ENCODE results near the gene EDNRB.

The EDNRB gene

GRCh38 chr13:77896977-77897376, 21.7 kb downstream of the EDNRB start:
- DNase-seq (ENCODE audit: low spot score): no peak
- TF ChIP-seq, protein P1, sequence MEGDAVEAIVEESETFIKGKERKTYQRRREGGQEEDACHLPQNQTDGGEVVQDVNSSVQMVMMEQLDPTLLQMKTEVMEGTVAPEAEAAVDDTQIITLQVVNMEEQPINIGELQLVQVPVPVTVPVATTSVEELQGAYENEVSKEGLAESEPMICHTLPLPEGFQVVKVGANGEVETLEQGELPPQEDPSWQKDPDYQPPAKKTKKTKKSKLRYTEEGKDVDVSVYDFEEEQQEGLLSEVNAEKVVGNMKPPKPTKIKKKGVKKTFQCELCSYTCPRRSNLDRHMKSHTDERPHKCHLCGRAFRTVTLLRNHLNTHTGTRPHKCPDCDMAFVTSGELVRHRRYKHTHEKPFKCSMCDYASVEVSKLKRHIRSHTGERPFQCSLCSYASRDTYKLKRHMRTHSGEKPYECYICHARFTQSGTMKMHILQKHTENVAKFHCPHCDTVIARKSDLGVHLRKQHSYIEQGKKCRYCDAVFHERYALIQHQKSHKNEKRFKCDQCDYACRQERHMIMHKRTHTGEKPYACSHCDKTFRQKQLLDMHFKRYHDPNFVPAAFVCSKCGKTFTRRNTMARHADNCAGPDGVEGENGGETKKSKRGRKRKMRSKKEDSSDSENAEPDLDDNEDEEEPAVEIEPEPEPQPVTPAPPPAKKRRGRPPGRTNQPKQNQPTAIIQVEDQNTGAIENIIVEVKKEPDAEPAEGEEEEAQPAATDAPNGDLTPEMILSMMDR (IDR thresholded peaks at IDR 0.05; ENCODE audit: extremely low read depth, missing control alignments): no peak

DNA sequence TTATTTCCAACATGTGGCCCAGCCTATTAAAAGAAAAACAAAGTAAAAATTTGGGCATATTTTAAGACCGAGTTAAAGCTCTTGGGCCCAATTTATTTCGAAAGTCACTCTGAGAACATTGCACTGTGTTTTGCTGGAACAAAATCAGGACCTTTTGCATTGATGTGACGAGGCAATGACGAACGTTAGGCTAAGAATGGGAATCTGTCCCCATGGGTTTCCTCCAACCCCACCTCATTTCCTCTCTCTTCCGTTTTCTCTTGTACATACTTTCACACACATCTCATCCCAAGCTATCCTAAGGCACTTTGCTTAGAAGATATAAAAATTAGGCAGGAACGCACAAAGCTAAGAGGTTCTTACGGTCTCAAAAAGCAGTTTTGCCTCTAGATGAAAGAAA, 22.1 kb downstream of the EDNRB start:
- no peak for DNase-seq (ENCODE audit: low spot score)
- TF ChIP-seq, protein P1 (IDR thresholded peaks at IDR 0.05; ENCODE audit: extremely low read depth, missing control alignments): no peak

DNA sequence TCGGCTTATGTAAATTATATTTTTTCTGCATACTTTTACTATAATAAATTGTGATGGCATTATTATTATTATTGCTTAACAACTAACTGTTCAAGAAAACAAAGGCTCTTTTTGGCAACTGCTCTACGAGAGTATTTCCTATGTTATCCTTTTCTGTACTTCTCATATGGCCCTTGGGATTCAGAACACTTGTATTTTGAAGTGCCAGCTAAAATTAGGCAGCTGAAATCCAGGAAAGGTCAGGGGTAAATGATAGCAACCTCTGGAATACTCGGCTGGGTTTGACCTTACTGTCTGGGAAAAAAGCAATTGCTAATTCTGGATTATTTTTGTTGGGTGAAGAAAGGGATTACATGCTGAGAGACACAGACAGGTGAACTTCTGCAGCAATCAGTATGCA, 23.9 kb downstream of the EDNRB start:
- no peak for DNase-seq (ENCODE audit: low spot score)
- TF ChIP-seq, protein P1 (IDR thresholded peaks at IDR 0.05; ENCODE audit: extremely low read depth, missing control alignments): no peak

GRCh38 chr13:77893066-77893465, 25.6 kb downstream of the EDNRB start:
- no peak for DNase-seq (ENCODE audit: low spot score)

GRCh38 chr13:77892491-77892890, 26.1 kb downstream of the EDNRB start:
- no peak for DNase-seq (ENCODE audit: low spot score)
- TF ChIP-seq, protein P1 (IDR thresholded peaks at IDR 0.05; ENCODE audit: extremely low read depth, missing control alignments): no peak

More at GRCh38 chr13:77893066-77893465, 25.6 kb downstream of the EDNRB start:
- TF ChIP-seq, protein P1 (IDR thresholded peaks at IDR 0.05; ENCODE audit: extremely low read depth, missing control alignments): no peak

DNA sequence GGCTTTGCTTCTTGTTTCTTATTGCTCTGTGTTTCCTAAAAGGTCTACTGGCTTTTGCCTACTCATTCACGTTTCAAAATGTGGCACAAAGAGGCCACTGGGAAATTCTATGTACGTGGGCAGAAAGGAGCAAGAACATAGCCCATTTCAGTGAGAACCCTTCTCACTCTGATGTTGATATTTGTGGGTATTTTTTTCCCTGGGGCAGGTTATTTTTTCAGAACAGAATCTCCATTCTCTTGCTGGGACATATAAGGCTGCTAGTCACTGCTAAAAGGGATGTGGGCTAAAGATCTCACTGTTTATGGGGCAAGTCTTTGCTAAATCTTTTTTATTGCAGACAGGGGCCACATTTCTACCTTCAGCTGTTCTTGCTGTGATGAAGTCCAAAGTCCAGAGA, 27.1 kb downstream of the EDNRB start:
- DNase-seq (ENCODE audit: low spot score): no peak
- TF ChIP-seq, protein P1 (IDR thresholded peaks at IDR 0.05; ENCODE audit: extremely low read depth, missing control alignments): no peak

GRCh38 chr13:77891041-77891440, 27.6 kb downstream of the EDNRB start:
- no peak for DNase-seq (ENCODE audit: low spot score)
- TF ChIP-seq, protein P1 (IDR thresholded peaks at IDR 0.05; ENCODE audit: extremely low read depth, missing control alignments): no peak

Data from GM20000 (cell line).